HL-60 (cell line): ENCODE results near the gene PSTK.

Experiments used
- DNase-seq, 2 experiments: peaks; one replicate each; pipeline ENCODE4 v3.0.0-alpha.2; 2010 to 2020; ENCODE audit warnings: low read depth in 1 of 2, low spot score in 1 of 2
- H3K27ac ChIP-seq: fragments of 250-450 bp; sonication (Bioruptor Pico); replicated peaks from 2 replicates; pipeline ENCODE4 v1.5.1; 2020; ENCODE audit warnings: mild to moderate bottlenecking, moderate library complexity
- H3K27me3 ChIP-seq: fragments of 250-450 bp; sonication (Bioruptor Pico); 2 replicates; pipeline ENCODE4 v1.5.1; 2021; ENCODE audit warnings: mild to moderate bottlenecking, moderate library complexity; ENCODE audit not compliant: insufficient read depth, poor library complexity, severe bottlenecking
- H3K4me3 ChIP-seq: replicated peaks from 2 replicates; pipeline ENCODE4 v1.5.1; 2011; ENCODE audit warnings: mild to moderate bottlenecking, control low read depth, low read length; ENCODE audit not compliant: insufficient read depth
- CTCF ChIP-seq: IDR thresholded peaks from one replicate; pipeline ENCODE4 v1.5.1; 2011; ENCODE audit warnings: low read length, control low read depth, inconsistent platforms; ENCODE audit not compliant: insufficient read depth
- GABPA ChIP-seq: IDR thresholded peaks from 2 replicates; pipeline ENCODE4 v1.6.1; 2012; ENCODE audit warnings: low read depth
- POLR2AphosphoS5 ChIP-seq: IDR thresholded peaks from 2 replicates; pipeline ENCODE4 v1.6.1; 2012; ENCODE audit warnings: low read depth
- SPI1 ChIP-seq: IDR thresholded peaks from 2 replicates; pipeline ENCODE4 v1.6.1; 2012; ENCODE audit warnings: low read depth, mild to moderate bottlenecking, borderline replicate concordance
- TF ChIP-seq, protein P1 (sequence below): IDR thresholded peaks from 2 replicates; pipeline ENCODE4 v1.6.1; 2012; ENCODE audit warnings: low read depth; ENCODE audit not compliant: insufficient replicate concordance

The PSTK gene

DNA sequence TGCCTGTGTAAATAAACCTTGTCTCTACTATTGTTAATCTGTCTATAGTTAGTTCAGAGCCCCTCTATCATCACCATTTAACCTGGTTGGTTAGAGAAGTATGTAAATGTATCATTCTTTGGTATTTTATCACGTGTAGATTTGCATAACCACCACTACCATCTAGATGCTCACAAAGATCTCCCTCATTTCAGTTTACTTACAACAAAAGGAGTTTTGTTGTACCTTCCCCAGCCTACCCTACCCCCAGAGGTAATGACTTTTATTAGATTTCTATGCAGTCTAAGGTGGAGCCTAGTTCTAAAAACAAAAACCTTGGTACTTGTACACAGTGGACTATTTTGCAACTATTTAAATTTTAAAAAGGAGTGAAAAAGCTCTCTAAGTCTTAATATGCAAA lies 46.1 kb downstream of the PSTK start:
- Histone ChIP-seq H3K4me3 (no peak overlapping the region), H3K27ac (no peak overlapping the region), H3K27me3 (no peaks in the 10 kb centered on the region)
- no peak for DNase-seq
- TF ChIP-seq CTCF (no peak), GABPA (no peak), SPI1 (no peak), POLR2AphosphoS5 (no peak)
- TF ChIP-seq, protein P1, sequence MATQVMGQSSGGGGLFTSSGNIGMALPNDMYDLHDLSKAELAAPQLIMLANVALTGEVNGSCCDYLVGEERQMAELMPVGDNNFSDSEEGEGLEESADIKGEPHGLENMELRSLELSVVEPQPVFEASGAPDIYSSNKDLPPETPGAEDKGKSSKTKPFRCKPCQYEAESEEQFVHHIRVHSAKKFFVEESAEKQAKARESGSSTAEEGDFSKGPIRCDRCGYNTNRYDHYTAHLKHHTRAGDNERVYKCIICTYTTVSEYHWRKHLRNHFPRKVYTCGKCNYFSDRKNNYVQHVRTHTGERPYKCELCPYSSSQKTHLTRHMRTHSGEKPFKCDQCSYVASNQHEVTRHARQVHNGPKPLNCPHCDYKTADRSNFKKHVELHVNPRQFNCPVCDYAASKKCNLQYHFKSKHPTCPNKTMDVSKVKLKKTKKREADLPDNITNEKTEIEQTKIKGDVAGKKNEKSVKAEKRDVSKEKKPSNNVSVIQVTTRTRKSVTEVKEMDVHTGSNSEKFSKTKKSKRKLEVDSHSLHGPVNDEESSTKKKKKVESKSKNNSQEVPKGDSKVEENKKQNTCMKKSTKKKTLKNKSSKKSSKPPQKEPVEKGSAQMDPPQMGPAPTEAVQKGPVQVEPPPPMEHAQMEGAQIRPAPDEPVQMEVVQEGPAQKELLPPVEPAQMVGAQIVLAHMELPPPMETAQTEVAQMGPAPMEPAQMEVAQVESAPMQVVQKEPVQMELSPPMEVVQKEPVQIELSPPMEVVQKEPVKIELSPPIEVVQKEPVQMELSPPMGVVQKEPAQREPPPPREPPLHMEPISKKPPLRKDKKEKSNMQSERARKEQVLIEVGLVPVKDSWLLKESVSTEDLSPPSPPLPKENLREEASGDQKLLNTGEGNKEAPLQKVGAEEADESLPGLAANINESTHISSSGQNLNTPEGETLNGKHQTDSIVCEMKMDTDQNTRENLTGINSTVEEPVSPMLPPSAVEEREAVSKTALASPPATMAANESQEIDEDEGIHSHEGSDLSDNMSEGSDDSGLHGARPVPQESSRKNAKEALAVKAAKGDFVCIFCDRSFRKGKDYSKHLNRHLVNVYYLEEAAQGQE: no peak

GRCh38 chr10:123027861-123028260 lies 47.7 kb downstream of the PSTK start:
- TF ChIP-seq, protein P1: no peak
- no peak for TF ChIP-seq GABPA
- no peak for TF ChIP-seq POLR2AphosphoS5
- TF ChIP-seq CTCF: no peak
- TF ChIP-seq SPI1: no peak
- no peak overlapping the region for H3K4me3 ChIP-seq
- H3K27ac ChIP-seq: no peak overlapping the region
- DNase-seq: no peak
- no peaks in the 10 kb centered on the region for H3K27me3 ChIP-seq

DNA sequence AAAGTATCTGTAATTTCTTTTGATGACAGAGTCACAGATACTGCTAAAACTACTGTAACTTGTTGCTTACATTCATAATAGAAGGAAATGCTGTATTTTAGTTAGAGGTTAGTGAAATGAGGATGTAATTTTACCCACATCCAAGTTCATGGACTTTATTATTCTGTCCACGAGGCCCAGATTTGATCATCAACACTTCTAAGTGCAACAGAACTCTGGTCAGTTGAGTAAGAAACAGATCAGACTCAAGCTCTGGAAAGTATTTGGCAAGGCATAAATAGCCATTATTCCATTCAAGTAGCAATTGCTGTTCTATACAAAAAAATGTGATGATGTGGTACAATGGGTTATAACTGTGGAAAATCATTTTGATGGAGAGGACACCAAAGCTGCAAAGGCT lies 50.9 kb downstream of the PSTK start:
- H3K27me3 ChIP-seq: no peaks in the 10 kb centered on the region
- no peak for DNase-seq

More for the DNA sequence above, 50.9 kb downstream of the PSTK start:
- TF ChIP-seq SPI1 (no peak), CTCF (no peak), GABPA (no peak), POLR2AphosphoS5 (no peak)
- TF ChIP-seq, protein P1: no peak
- Histone ChIP-seq H3K27ac (no peak overlapping the region), H3K4me3 (no peak overlapping the region)
